ENCODE data around the gene FPGS. TPM values are rescaled to one million over a fixed set of nuclear protein-coding genes. Genes with fewer than 3 reads are reported as not detected.

The FPGS gene
- total RNA-seq, 1 experiment from 2014 or later, result 70.6 TPM

GRCh38 chr9:127781806-127782205 is 20.9 kb upstream of the FPGS start:
- Histone ChIP-seq H2AFZ (ENCODE audit: low read depth, low read length, poor library complexity, severe bottlenecking) (no peak overlapping the region), H3K4me3 (replicated peaks in 1 of 2; ENCODE audit: low read depth in 1 of 2, low read length in 2 of 2) (no peak overlapping the region), H3K27ac (ENCODE audit: low read depth, low read length) (no peak overlapping the region), H3K9me2 (ENCODE audit: insufficient read depth) (no peaks in the 10 kb centered on the region), H3K4me1 (ENCODE audit: control insufficient read depth in 1 of 2, insufficient read depth in 2 of 2, low read length in 2 of 2) (peaks cover 5 to 6% of the 10 kb centered on the region in 2 experiments; a peak in 3 of 4 replicates), H3K36me3 (ENCODE audit: control insufficient read depth in 1 of 2, insufficient read depth in 2 of 2, low read length in 2 of 2) (no peaks in the 10 kb centered on the region), H3K27me3 (ENCODE audit: insufficient read depth, low read length) (no peaks in the 10 kb centered on the region), H4K20me1 (ENCODE audit: insufficient read depth) (peaks cover 2% of the 10 kb centered on the region; the same call in 1 of the 2 replicates), H3K9ac (ENCODE audit: low read length) (no peak overlapping the region), H3K9me3 (ENCODE audit: control insufficient read depth in 1 of 2, insufficient read depth in 1 of 2, low read depth in 1 of 2, low read length in 2 of 2) (no peaks in the 10 kb centered on the region), H3K79me2 (ENCODE audit: insufficient read depth, low read length) (peaks cover 9% of the 10 kb centered on the region), H3K4me2 (ENCODE audit: low read length) (no peak overlapping the region)
- ChIA-PET CTCF (interaction anchor here (1.5 kb wide), 1 partner anchor 10 kb away, joined by 5 read pairs; no protein-coding TSS in a partner anchor), RAD21 (ENCODE audit: low non-redundant PET in 1 of 2, low total read pairs in 2 of 2, uncharacterized antibody in 2 of 2, unreplicated experiment in 2 of 2) (no interaction called here), POLR2A (no interaction called here)
- BruUV-seq (replicated peaks), result no TSS peak
- intact Hi-C loops (cut with micrococcal nuclease), result no loop called here
- ATAC-seq (no peak), DNase-seq (ENCODE audit: low read depth, low spot score) (no peak)
- TF ChIP-seq ZNF274 (IDR thresholded peaks at IDR 0.05; ENCODE audit: low read depth, low read length) (no peak), MAX (IDR thresholded peaks at IDR 0.05) (no peak), CBX3 (IDR thresholded peaks at IDR 0.05; ENCODE audit: low read depth) (no peak), CEBPB (IDR thresholded peaks at IDR 0.05; ENCODE audit: low read depth) (no peak), SIN3A (IDR thresholded peaks at IDR 0.05; ENCODE audit: low read depth) (no peak), EZH2 (IDR thresholded peaks at IDR 0.05) (no peak), ELF1 (IDR thresholded peaks at IDR 0.05; ENCODE audit: borderline replicate concordance, low read depth) (no peak), EGR1 (IDR thresholded peaks at IDR 0.05; ENCODE audit: low read depth) (no peak), POLR2AphosphoS5 (IDR thresholded peaks at IDR 0.05; ENCODE audit: low read depth, low read length) (no peak), TCF7L2 (IDR thresholded peaks at IDR 0.05; ENCODE audit: borderline replicate concordance, extremely low read depth, insufficient read depth, insufficient read length) (no peak)
